H54 (cell line): ENCODE measurements around the gene PALLD.
A peak's percentile ranks its signal among the peaks of the same experiment; 100 is the strongest.

Experiments
- DNase-seq: peaks from one replicate; pipeline ENCODE4 v3.0.0; 2011; ENCODE audit warnings: low spot score, mixed read lengths; ENCODE audit not compliant: insufficient read length
- FAIRE-seq: peaks from 3 replicates; lab custom pipeline; 2011; peaks lifted over from hg19 to GRCh38; lab: Jason Lieb, UNC
- POLR2A ChIP-seq: IDR thresholded peaks from 2 replicates; pipeline ENCODE4 v1.6.1; 2011; ENCODE audit warnings: low read depth, mild to moderate bottlenecking, low read length

Gene PALLD

GRCh38 chr4:168755598-168756477, 259.0 kb downstream of the PALLD start:
- DNase-seq (no peak), FAIRE-seq (no peak)
- no peak for TF ChIP-seq POLR2A

DNA sequence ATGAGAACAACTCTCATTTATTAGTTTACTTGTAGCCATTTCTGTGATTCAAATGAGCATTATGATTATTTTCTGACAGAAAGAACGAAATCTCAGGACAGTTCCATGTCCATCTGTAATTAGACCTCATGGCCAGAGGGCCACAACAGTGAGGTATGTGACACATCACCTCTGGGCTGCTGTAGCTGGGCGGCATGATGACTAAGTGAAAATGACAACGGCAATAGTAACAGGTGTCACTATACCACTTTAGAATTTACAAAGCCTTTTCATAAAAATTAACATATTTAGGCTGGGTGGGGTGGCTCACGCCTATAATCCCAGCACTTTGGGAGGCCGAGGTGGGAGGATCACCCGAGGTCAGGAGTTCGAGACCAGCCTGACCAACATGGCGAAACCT, 260.6 kb downstream of the PALLD start:
- no peak for DNase-seq
- no peak for TF ChIP-seq POLR2A
- no peak for FAIRE-seq

DNA sequence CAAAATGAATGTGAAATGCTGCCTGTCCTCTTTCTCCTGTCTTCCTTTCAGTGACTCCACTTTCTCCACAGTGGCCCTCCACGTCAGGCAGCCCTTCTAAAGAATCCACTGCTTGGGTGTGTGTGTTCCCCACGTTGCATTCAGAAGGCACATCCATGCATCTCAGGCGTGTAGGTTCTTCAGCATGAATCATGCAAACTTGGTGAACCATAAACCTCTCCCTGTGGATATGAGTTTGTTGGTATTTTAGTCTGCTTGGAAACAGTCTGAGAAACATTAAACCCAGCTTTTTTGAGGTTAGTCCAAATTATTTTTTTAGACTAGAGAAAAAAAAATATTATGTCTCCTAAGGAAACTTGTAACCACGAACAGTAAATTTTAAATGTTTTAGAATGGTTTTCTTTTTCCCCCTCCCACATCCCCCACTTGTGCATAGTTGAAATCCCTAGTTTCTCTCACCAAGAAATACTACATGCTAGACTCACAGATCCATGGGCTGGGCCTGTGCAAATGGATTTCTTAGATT, 261.6 kb downstream of the PALLD start:
- FAIRE-seq = no peak
- TF ChIP-seq POLR2A = no peak
- DNase-seq = no peak

- TF ChIP-seq POLR2A = no peak
- DNase-seq (no peak), FAIRE-seq (no peak)
Observed at GRCh38 chr4:168759321-168759720, 262.5 kb downstream of the PALLD start.

DNA sequence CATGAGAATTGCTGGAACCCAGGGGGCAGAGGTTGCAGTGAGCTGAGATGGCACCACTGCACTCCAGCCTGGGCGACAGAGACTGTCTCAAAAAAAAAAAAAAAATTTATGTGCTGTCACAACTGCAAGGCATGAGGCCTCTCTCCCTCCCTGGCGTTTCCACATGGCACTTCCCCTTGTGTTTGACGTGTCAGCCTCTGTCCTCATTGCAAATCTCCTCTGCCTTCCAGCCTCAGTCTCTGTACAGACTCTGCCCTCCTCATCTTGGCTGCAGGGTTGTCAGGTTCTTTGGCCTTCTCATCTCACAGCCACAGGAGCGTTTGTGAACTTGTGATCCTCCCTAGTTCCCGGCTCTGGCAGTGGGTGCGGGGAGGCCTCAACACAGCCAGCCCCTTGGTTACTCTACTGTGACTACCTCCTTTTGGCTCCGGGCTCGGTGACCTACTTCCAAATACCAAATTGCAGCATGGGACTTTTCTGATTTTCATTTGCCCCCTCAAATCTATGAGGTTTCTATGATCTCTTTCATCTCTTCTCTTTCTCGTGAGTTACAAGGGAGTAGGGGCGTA, 263.2 kb downstream of the PALLD start:
- no peak for TF ChIP-seq POLR2A
- DNase-seq (no peak), FAIRE-seq (no peak)

DNA sequence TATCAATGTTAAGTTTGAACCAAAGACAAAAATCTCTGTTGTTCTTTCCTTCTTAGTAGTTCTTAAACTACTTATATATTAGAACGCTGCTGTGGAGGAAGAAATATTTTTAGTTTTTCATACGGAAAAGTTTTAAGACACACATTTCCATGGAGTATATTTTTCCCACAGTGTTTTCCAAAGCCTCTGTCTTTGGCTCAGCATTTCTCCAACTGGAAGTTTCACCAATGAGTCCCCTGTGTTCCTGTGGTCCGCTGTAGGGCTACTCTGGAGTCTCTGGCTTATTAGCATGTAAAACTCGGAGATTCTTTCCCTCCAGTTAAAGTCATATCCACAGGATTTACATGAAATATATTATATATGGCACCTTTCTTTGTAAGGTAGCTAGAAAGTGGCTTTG, 264.2 kb downstream of the PALLD start:
- no peak for TF ChIP-seq POLR2A
- FAIRE-seq = no peak

DNA sequence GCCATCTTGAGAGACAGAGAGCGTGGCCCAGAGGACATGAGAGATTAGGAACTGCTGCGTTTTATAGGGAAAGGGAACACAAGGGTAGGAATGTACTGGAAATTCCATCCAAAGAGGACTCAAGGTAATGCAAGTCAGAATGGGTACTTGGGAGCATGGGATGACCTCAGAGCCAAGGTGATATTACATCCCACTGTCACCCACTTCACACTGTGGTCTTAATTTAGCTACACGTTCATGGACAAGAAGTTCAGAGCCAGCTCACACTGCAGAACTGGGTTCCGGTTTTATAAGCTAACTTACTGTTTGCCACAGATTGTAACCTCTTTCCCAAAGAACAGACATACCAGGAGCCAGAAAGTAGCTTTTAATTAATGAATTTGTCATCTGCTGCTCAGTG, 268.5 kb downstream of the PALLD start:
- DNase-seq (no peak), FAIRE-seq (no peak)
- no peak for TF ChIP-seq POLR2A

More for the DNA sequence above, 264.2 kb downstream of the PALLD start:
- no peak for DNase-seq

- no peak for TF ChIP-seq POLR2A
- FAIRE-seq = no peak
- peak; percentile 26 for DNase-seq
Observed at GRCh38 chr4:168765726-168766125, 268.9 kb downstream of the PALLD start.

- no peak for TF ChIP-seq POLR2A
- DNase-seq = no peak
- no peak for FAIRE-seq
Observed at GRCh38 chr4:168766604-168767316, 269.9 kb downstream of the PALLD start.

- no peak for TF ChIP-seq POLR2A
- FAIRE-seq (no peak), DNase-seq (no peak)
Observed at GRCh38 chr4:168769416-168769815, 272.6 kb downstream of the PALLD start.

DNA sequence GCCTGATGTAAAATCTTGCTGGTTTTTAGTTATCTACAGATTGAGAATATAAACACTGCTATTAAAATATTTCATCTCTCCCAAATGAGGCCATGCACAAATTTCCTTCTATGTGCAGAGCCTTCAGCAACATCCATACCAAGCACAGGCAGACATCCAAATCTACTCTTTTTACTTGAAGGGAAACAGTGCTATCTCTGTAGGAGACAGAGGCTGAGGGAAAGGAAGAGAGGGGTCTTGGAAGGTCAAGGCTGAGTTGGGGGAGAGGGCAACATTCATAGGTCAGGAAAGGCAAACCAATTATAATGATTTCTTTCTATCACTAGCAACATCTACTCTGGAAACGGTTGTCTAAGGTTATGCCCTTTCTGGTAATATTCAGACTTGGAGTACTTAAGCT, 273.0 kb downstream of the PALLD start:
- DNase-seq (no peak), FAIRE-seq (no peak)
- TF ChIP-seq POLR2A = no peak

DNA sequence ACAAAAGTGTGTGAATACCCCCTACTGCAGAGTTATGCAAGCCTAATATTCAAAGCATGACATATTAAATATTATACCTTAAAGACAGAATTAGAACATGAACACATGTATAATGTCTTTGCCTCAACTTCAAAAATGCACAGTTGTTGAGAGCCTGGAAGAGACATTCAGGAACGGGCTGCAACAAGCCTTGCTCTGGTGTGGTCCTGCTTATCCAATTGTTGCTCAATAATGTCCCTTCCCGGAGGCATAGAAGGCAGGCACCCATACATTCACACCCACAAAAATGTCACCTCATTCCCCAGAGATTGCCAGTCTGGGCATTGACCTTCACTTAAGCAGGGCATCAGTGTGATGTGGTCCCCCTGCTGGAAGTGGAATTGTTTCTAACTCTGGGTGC, 274.4 kb downstream of the PALLD start:
- TF ChIP-seq POLR2A = no peak
- no peak for FAIRE-seq
- DNase-seq = no peak

GRCh38 chr4:168773388-168774195, 276.7 kb downstream of the PALLD start:
- TF ChIP-seq POLR2A = no peak
- no peak for FAIRE-seq

DNA sequence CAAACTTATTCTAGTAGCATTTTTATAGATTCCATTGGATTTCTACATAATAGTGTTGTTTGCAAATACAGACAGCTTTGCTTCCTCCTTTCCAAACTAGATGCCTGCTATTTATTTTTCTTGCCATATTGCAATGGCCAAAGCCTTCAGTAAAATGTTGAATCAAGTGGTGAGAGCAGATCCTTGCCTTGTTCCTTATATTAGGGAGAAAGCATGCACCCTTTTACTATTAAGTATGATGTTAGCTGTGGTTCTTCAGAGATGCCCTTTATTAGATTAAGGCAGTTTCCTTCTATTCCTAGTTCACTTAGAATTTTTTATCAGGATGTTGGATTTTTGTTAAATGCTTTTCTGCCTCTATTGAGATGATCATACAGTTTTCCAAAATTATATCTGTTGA, 279.5 kb downstream of the PALLD start:
- no peak for TF ChIP-seq POLR2A
- FAIRE-seq (no peak), DNase-seq (no peak)

More at GRCh38 chr4:168773388-168774195, 276.7 kb downstream of the PALLD start:
- DNase-seq = no peak
